Activated CD4-positive, CD25-positive, alpha-beta regulatory T cell (primary cell): ENCODE measurements around the gene SIGLEC6.
A peak's percentile ranks its signal among the peaks of the same experiment; 100 is the strongest.

ENCODE experiments used
- DNase-seq, 4 experiments: peaks; one replicate each; lab custom pipeline; 2025; lab: John Stamatoyannopoulos, UW

Gene SIGLEC6

GRCh38 chr19:51473009-51473707 lies 58.3 kb downstream of the SIGLEC6 start:
- DNase-seq: peak; percentile 54 to 89 (median 78)

DNA sequence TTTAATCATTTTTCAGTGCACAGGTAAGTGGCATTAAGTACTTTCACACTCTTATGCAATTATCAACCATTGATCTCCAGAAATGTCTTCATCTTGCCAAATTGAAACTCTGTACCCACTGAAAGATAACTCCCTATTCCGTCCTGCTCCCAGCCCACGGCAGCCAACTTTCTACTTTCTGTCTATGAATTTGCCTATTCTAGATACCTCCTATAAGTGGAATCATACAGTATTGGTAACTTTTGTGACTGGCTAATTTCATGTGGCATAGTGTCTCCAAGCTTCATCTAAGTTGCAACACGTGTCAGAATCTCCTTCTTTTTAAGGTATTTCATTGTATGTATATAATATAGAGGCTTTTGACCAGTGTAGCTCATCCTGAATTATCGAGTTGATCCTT lies 58.9 kb downstream of the SIGLEC6 start:
- no peak for DNase-seq

DNA sequence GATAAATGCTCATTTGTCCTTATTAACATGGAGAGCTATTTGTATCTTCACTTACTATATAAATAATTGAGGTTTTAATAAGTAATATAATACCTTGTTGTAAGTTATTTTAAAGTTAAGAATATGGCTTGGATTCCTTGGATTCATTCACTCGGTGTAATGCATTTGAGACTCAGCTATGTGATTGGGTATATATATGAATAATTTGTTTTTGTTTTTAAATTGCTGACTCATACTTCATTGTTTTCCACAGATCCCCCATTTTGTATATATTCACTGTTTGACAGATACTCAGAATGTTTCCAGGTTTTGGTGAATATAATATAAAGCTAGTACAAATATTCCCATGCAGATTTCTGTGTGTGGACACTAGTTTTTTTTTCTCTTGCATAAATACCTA lies 59.9 kb downstream of the SIGLEC6 start:
- no peak for DNase-seq

- no peak for DNase-seq
Observed at GRCh38 chr19:51470966-51471365, 60.5 kb downstream of the SIGLEC6 start.

- DNase-seq: no peak
Observed at GRCh38 chr19:51469629-51470028, 61.8 kb downstream of the SIGLEC6 start.

- DNase-seq: no peak
Observed at GRCh38 chr19:51469162-51469561, 62.3 kb downstream of the SIGLEC6 start.

DNA sequence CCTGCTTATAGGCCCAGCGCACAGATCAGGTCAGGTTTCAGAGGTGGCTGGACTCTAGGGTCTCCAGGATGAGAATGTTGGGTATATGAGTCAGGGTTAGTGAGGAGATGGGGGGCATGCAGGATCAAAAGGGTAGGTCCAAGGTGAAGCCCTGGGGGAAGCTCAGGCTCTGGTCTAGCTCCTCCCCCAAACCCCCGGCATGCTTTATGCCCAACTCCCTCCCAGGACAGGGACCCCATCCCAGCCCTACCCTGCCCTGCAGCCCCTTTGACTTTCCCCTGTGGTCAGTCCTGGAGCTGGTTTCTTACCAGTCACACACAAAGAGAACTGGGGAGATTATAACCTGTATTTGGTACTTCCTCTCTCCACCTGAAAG lies 62.9 kb downstream of the SIGLEC6 start:
- DNase-seq: no peak

GRCh38 chr19:51467864-51468544 lies 63.5 kb downstream of the SIGLEC6 start:
- DNase-seq: no peak
